Smooth muscle cell (in vitro differentiated cells): ENCODE data around the gene ICAM1. TPM values are rescaled to one million over a fixed set of nuclear protein-coding genes. Genes with fewer than 3 reads are reported as not detected.

Experiments used
- DNase-seq: peaks from one replicate; lab custom pipeline; 2025; ENCODE audit not compliant: unreplicated experiment; lab: John Stamatoyannopoulos, UW
- H2AFZ ChIP-seq: fragments of 200-600 bp; sonication (generic); 2 replicates; pipeline ENCODE4 v1.6.0; 2016; ENCODE audit warnings: antibody characterized with exemption, low read depth, mild to moderate bottlenecking
- H3F3A ChIP-seq: fragments of 200-600 bp; sonication (generic); 2 replicates; pipeline ENCODE4 v1.6.0; 2017; ENCODE audit warnings: antibody characterized with exemption, low read depth
- H3K27ac ChIP-seq: fragments of 200-600 bp; sonication (generic); 2 replicates; pipeline ENCODE4 v1.5.1; 2016; ENCODE audit warnings: low read depth, mild to moderate bottlenecking
- H3K27me3 ChIP-seq: fragments of 200-600 bp; sonication (generic); 2 replicates; pipeline ENCODE4 v1.6.1; 2016; ENCODE audit warnings: low read depth, mild to moderate bottlenecking
- H3K36me3 ChIP-seq: fragments of 200-600 bp; sonication (generic); 2 replicates; pipeline ENCODE4 v1.5.1; 2016; ENCODE audit warnings: low read depth
- H3K4me1 ChIP-seq: fragments of 200-600 bp; sonication (generic); 2 replicates; pipeline ENCODE4 v1.5.1; 2016; ENCODE audit warnings: low read depth
- H3K4me2 ChIP-seq: fragments of 200-600 bp; sonication (generic); 2 replicates; pipeline ENCODE4 v1.6.0; 2016; ENCODE audit warnings: mild to moderate bottlenecking
- H3K4me3 ChIP-seq: fragments of 200-600 bp; sonication (generic); 2 replicates; pipeline ENCODE4 v1.5.1; 2016; ENCODE audit warnings: mild to moderate bottlenecking
- H3K79me2 ChIP-seq: fragments of 200-600 bp; sonication (generic); 2 replicates; pipeline ENCODE4 v1.6.0; 2016; ENCODE audit warnings: low read depth, mild to moderate bottlenecking
- H3K9ac ChIP-seq: fragments of 200-600 bp; sonication (generic); 2 replicates; pipeline ENCODE4 v1.6.0; 2016; ENCODE audit warnings: low read depth
- H3K9me3 ChIP-seq: fragments of 200-600 bp; sonication (generic); replicated peaks from 2 replicates; pipeline ENCODE4 v1.5.1; 2016; ENCODE audit warnings: low read depth
- H4K20me1 ChIP-seq: fragments of 200-600 bp; sonication (generic); 2 replicates; pipeline ENCODE4 v1.6.0; 2016; ENCODE audit warnings: low read depth
- WGBS: methylation state at CpG from one replicate; pipeline ENCODE4 v1.1.7; 2016; ENCODE audit warnings: low lambda C conversion rate; 5-methylcytosine and 5-hydroxymethylcytosine counted together
- polyA plus RNA-seq: library from polyadenylated mRNA; unstranded; fragments of >200 nt; fragmentation: Nextera tagmentation; extraction: Ambion mirVana; gene quantifications from 2 replicates; pipeline ENCODE4 v1.2.1, GENCODE V29; 2016
- total RNA-seq: library from RNA; depleted of rRNA; stranded (reverse); fragments of >200 nt; gene quantifications from 2 replicates; pipeline ENCODE4 v1.2.3, GENCODE V29; 2014
- TF ChIP-seq, protein P1 (sequence below): fragments of 200-600 bp; sonication (generic); IDR thresholded peaks from 2 replicates; pipeline ENCODE4 v1.5.1; 2017; ENCODE audit warnings: borderline replicate concordance, mild to moderate bottlenecking, antibody characterized with exemption; ENCODE audit not compliant: insufficient read depth, poor library complexity, severe bottlenecking

Gene ICAM1
- total and polyA plus RNA-seq, 2 experiments from 2014 or later, result 4.6 to 9.2 TPM

GRCh38 chr19:10294368-10294697 lies 23.4 kb downstream of the ICAM1 start:
- H4K20me1 ChIP-seq, result no peaks in the 10 kb centered on the region
- no peaks in the 10 kb centered on the region for H3K36me3 ChIP-seq
- no peak overlapping the region for H2AFZ ChIP-seq
- TF ChIP-seq, protein P1, sequence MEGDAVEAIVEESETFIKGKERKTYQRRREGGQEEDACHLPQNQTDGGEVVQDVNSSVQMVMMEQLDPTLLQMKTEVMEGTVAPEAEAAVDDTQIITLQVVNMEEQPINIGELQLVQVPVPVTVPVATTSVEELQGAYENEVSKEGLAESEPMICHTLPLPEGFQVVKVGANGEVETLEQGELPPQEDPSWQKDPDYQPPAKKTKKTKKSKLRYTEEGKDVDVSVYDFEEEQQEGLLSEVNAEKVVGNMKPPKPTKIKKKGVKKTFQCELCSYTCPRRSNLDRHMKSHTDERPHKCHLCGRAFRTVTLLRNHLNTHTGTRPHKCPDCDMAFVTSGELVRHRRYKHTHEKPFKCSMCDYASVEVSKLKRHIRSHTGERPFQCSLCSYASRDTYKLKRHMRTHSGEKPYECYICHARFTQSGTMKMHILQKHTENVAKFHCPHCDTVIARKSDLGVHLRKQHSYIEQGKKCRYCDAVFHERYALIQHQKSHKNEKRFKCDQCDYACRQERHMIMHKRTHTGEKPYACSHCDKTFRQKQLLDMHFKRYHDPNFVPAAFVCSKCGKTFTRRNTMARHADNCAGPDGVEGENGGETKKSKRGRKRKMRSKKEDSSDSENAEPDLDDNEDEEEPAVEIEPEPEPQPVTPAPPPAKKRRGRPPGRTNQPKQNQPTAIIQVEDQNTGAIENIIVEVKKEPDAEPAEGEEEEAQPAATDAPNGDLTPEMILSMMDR, result peak; percentile 12
- H3K27me3 ChIP-seq, result peaks cover 82% of the 10 kb centered on the region
- WGBS, result 14% methylated on average over 23 of the region's 25 CpGs
- H3K4me3 ChIP-seq, result no peak overlapping the region
- H3K9me3 ChIP-seq, result no peaks in the 10 kb centered on the region
- peaks cover 23% of the 10 kb centered on the region for H3K4me1 ChIP-seq
- no peak for DNase-seq
- no peak overlapping the region for H3K4me2 ChIP-seq
- no peaks in the 10 kb centered on the region for H3K79me2 ChIP-seq
- H3K27ac ChIP-seq, result no peak overlapping the region
- H3F3A ChIP-seq, result no peaks in the 10 kb centered on the region
- H3K9ac ChIP-seq, result no peak overlapping the region

DNA sequence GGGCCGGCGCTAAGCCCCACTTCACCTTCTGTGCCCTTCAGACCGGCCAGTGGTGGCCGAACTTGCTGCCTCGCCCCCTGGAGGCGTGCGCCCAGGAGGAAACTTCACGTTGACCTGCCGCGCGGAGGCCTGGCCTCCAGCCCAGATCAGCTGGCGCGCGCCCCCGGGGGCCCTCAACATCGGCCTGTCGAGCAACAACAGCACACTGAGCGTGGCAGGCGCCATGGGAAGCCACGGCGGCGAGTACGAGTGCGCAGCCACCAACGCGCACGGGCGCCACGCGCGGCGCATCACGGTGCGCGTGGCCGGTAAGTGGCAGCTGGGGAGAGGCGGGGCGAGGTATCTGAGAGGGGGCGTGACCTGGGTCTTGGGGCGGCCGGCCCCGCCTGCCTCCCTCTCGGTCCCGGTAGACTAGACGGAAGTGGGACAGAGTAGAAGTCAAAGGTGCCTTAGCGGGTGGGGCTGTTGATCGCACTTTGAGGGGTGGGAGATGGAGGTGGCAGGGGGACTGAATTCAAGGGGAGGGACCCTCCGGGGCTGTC lies 24.5 kb downstream of the ICAM1 start:
- peak overlapping the region; percentile 74 for H3K4me2 ChIP-seq
- no peaks in the 10 kb centered on the region for H3K79me2 ChIP-seq
- H3K36me3 ChIP-seq, result no peaks in the 10 kb centered on the region
- no peak for DNase-seq
- TF ChIP-seq, protein P1, result no peak
- H2AFZ ChIP-seq, result no peak overlapping the region
- no peaks in the 10 kb centered on the region for H4K20me1 ChIP-seq
- peaks cover 78% of the 10 kb centered on the region for H3K27me3 ChIP-seq
- H3K9me3 ChIP-seq, result no peaks in the 10 kb centered on the region
- H3K4me3 ChIP-seq, result peak overlapping the region; percentile 23
- WGBS, result 11% methylated on average over 44 of the region's 48 CpGs
- H3K4me1 ChIP-seq, result peaks cover 16% of the 10 kb centered on the region
- no peaks in the 10 kb centered on the region for H3F3A ChIP-seq
- H3K9ac ChIP-seq, result no peak overlapping the region
- no peak overlapping the region for H3K27ac ChIP-seq

DNA sequence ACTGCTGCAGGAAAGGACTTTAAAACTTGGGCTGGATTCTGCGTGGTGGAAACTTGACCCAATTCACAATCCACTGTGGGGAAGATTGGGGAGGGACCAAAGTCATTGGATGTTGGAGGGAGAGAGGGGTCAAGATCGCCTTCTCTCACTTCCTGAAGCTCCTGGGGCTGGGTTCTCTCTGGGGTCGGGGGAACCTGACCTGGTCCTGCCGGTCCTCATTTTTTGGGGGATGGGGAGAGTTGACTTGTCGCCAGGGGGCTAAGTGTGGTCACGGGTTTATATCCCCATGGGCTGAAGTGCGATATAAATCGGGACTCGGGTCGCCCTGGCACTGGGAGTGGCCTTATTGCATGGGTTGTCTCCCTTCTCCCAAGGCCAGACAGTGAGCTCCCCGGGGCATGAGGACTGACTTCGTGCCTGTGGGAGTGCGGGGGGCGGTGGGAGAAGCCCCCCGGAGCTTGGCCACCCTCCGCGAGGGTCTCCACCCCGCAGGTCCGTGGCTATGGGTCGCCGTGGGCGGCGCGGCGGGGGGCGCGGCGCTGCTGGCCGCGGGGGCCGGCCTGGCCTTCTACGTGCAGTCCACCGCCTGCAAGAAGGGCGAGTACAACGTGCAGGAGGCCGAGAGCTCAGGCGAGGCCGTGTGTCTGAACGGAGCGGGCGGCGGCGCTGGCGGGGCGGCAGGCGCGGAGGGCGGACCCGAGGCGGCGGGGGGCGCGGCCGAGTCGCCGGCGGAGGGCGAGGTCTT lies 25.1 kb downstream of the ICAM1 start:
- Histone ChIP-seq H3K9ac (no peak overlapping the region), H3K4me2 (peak overlapping the region; percentile 74), H2AFZ (no peak overlapping the region), H4K20me1 (no peaks in the 10 kb centered on the region), H3K36me3 (no peaks in the 10 kb centered on the region), H3K27me3 (peaks cover 72% of the 10 kb centered on the region), H3K9me3 (no peaks in the 10 kb centered on the region), H3F3A (no peaks in the 10 kb centered on the region), H3K4me3 (peak overlapping the region; percentile 23), H3K4me1 (peaks cover 15% of the 10 kb centered on the region), H3K79me2 (no peaks in the 10 kb centered on the region), H3K27ac (no peak overlapping the region)
- DNase-seq, result no peak
- TF ChIP-seq, protein P1, result no peak
- WGBS, result 7% methylated on average over 38 of the region's 58 CpGs
